ENCODE measurements around the gene TLCD1.
A peak's percentile ranks its signal among the peaks of the same experiment; 100 is the strongest.

DNA sequence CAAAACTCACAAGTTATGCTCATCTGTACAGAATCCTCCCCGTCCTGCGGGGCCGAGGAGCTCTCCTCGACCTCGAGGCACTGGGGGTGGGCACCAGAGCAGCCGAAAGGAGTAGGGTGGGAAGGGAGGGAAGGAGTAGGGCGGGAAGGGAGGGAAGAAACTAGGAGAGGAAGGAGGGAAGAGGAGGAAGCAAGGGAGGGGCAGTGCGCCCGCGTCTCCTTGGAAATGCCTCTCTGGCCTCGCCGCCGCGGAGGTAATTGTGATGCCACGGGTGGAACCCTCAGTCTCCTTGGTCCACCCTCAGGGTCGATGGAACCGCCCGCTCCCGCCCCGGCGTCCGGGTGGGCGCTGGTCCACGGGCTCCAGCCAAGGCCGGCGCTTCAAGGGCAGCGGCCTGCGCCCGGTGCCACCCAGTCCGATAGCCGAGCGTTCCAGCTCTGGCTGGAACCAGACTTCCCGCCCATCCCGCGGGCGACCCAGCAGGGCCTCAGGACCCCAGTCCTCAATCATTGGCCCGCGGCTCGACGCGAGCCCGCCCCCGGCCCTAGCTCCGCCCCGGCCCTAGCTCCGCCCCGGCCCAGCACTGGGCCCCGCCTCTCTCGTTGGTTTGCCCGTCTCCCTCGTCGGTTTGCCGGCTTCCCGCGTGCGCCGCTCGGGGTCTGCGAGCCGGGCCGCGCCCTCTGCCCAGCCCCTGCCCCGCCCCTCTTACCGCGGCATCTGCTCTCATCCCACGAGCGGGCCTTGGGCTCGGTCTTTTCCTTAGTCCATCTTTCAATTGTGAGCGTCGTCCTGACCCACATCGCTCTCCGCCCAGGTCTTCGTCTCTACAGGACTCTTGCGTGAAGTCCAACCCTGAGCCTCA is 14.9 kb downstream of the TLCD1 start:
- TF ChIP-seq, protein P1, sequence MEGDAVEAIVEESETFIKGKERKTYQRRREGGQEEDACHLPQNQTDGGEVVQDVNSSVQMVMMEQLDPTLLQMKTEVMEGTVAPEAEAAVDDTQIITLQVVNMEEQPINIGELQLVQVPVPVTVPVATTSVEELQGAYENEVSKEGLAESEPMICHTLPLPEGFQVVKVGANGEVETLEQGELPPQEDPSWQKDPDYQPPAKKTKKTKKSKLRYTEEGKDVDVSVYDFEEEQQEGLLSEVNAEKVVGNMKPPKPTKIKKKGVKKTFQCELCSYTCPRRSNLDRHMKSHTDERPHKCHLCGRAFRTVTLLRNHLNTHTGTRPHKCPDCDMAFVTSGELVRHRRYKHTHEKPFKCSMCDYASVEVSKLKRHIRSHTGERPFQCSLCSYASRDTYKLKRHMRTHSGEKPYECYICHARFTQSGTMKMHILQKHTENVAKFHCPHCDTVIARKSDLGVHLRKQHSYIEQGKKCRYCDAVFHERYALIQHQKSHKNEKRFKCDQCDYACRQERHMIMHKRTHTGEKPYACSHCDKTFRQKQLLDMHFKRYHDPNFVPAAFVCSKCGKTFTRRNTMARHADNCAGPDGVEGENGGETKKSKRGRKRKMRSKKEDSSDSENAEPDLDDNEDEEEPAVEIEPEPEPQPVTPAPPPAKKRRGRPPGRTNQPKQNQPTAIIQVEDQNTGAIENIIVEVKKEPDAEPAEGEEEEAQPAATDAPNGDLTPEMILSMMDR (IDR thresholded peaks at IDR 0.05), result no peak
- TF ChIP-seq POLR2A (IDR thresholded peaks at IDR 0.05), result peak; percentile 71 to 85
